Vagina (tissue), 2 donors: ENCODE data around the gene PDK2.

ENCODE experiments used
- POLR2A ChIP-seq, 2 donors: fragments of 450-650 bp; IDR thresholded peaks; one replicate each; pipeline ENCODE4 v1.6.1; 2017; ENCODE audit warnings: antibody characterized with exemption in 2 of 2, mild to moderate bottlenecking in 2 of 2, moderate library complexity in 2 of 2
- TF ChIP-seq, protein P1 (sequence below), 3 experiments: fragments of 450-650 bp in 2 of 3; fragments of 200-600 bp in 1 of 3; sonication (generic) in 1 of 3; IDR thresholded peaks; one replicate each; pipeline ENCODE4 v1.5.1; 2017 to 2019; ENCODE audit warnings: antibody characterized with exemption in 3 of 3, mild to moderate bottlenecking in 2 of 3, moderate library complexity in 2 of 3

DNA sequence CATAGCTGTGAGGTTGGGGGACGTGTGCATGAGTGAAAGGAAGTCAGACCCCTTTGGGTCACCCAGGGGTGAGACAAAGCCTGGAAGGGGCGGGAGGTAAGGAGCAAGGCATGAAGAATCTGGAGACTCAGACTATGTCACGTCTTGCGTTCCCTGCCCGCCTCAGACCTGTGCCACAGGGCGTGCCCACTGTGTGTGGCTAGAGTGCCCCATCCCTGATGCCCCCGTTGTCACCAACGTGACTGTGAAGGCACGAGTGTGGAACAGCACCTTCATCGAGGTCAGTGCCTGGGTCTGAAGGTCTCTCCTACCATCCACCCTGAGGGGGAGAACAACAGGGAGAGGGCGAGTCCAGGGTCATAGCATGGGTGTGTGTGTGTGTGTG, 15.1 kb upstream of the PDK2 start:
- no peak for TF ChIP-seq POLR2A (IDR thresholded peaks at IDR 0.05)
- TF ChIP-seq, protein P1, sequence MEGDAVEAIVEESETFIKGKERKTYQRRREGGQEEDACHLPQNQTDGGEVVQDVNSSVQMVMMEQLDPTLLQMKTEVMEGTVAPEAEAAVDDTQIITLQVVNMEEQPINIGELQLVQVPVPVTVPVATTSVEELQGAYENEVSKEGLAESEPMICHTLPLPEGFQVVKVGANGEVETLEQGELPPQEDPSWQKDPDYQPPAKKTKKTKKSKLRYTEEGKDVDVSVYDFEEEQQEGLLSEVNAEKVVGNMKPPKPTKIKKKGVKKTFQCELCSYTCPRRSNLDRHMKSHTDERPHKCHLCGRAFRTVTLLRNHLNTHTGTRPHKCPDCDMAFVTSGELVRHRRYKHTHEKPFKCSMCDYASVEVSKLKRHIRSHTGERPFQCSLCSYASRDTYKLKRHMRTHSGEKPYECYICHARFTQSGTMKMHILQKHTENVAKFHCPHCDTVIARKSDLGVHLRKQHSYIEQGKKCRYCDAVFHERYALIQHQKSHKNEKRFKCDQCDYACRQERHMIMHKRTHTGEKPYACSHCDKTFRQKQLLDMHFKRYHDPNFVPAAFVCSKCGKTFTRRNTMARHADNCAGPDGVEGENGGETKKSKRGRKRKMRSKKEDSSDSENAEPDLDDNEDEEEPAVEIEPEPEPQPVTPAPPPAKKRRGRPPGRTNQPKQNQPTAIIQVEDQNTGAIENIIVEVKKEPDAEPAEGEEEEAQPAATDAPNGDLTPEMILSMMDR (IDR thresholded peaks at IDR 0.05): no peak
